ENCODE measurements around the gene COBLL1.

COBLL1 gene

DNA sequence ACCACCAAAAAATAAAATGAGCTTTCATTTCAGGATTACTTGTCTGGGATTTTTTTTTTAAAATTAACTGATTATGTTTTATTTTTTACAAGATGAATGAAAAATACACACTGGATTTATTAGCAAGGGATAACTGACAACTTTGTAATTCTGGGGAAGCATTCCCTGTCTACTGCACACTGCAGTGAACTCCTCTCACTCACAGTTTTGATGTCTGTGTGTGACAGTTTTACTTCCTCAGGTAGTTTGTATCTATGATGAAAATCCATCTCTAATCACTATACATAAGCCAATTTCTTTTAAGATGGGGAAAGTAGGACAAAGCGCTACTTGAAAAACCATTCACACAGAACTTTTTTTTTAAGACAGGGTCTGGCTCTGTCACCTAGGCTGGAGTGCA, 94.5 kb downstream of the COBLL1 start:
- no peak for TF ChIP-seq EGR1 (IDR thresholded peaks at IDR 0.05)
- TF ChIP-seq, protein P1, sequence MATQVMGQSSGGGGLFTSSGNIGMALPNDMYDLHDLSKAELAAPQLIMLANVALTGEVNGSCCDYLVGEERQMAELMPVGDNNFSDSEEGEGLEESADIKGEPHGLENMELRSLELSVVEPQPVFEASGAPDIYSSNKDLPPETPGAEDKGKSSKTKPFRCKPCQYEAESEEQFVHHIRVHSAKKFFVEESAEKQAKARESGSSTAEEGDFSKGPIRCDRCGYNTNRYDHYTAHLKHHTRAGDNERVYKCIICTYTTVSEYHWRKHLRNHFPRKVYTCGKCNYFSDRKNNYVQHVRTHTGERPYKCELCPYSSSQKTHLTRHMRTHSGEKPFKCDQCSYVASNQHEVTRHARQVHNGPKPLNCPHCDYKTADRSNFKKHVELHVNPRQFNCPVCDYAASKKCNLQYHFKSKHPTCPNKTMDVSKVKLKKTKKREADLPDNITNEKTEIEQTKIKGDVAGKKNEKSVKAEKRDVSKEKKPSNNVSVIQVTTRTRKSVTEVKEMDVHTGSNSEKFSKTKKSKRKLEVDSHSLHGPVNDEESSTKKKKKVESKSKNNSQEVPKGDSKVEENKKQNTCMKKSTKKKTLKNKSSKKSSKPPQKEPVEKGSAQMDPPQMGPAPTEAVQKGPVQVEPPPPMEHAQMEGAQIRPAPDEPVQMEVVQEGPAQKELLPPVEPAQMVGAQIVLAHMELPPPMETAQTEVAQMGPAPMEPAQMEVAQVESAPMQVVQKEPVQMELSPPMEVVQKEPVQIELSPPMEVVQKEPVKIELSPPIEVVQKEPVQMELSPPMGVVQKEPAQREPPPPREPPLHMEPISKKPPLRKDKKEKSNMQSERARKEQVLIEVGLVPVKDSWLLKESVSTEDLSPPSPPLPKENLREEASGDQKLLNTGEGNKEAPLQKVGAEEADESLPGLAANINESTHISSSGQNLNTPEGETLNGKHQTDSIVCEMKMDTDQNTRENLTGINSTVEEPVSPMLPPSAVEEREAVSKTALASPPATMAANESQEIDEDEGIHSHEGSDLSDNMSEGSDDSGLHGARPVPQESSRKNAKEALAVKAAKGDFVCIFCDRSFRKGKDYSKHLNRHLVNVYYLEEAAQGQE (IDR thresholded peaks at IDR 0.05; ENCODE audit: low read depth): no peak
- no peak for TF ChIP-seq NFIC (IDR thresholded peaks at IDR 0.05)
- TF ChIP-seq RAD21 (IDR thresholded peaks at IDR 0.05; ENCODE audit: low read depth): no peak
- no peak for TF ChIP-seq YY1 (IDR thresholded peaks at IDR 0.05; ENCODE audit: low read depth)
- no peak for TF ChIP-seq TEAD4 (IDR thresholded peaks at IDR 0.05)
- no peak for TF ChIP-seq FOXM1 (IDR thresholded peaks at IDR 0.05; ENCODE audit: borderline replicate concordance, low read depth)
- TF ChIP-seq, protein P2, sequence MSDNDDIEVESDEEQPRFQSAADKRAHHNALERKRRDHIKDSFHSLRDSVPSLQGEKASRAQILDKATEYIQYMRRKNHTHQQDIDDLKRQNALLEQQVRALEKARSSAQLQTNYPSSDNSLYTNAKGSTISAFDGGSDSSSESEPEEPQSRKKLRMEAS (IDR thresholded peaks at IDR 0.05): no peak
- TF ChIP-seq CEBPB (IDR thresholded peaks at IDR 0.05): no peak

DNA sequence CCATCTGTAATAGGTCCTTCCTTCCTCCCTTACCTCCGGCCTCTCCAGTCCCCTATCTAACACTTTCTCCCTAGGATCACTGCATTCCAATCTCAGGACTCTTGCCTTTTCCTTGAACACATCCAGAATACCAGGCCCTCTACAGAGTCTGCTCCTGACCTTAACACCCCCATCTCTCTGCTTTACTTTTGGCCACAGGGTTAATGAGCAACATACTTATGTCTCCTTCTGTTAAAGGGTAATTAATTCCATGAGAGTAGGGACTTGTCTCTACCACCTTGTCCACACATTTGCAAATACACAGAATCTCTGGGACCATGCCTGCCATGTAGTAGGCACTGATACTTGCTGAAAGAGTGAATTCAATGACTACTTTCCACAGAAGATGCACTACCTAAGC, 94.9 kb downstream of the COBLL1 start:
- TF ChIP-seq TEAD4 (IDR thresholded peaks at IDR 0.05): no peak
- no peak for TF ChIP-seq RAD21 (IDR thresholded peaks at IDR 0.05; ENCODE audit: low read depth)
- TF ChIP-seq EGR1 (IDR thresholded peaks at IDR 0.05): no peak
- TF ChIP-seq CREB1 (IDR thresholded peaks at IDR 0.05; ENCODE audit: low read depth): no peak
- TF ChIP-seq, protein P1 (IDR thresholded peaks at IDR 0.05; ENCODE audit: low read depth): no peak
- TF ChIP-seq, protein P3, sequence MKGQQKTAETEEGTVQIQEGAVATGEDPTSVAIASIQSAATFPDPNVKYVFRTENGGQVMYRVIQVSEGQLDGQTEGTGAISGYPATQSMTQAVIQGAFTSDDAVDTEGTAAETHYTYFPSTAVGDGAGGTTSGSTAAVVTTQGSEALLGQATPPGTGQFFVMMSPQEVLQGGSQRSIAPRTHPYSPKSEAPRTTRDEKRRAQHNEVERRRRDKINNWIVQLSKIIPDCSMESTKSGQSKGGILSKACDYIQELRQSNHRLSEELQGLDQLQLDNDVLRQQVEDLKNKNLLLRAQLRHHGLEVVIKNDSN (IDR thresholded peaks at IDR 0.05): no peak
- no peak for TF ChIP-seq TAF1 (IDR thresholded peaks at IDR 0.05; ENCODE audit: low read depth)
- TF ChIP-seq ZBTB7A (IDR thresholded peaks at IDR 0.05; ENCODE audit: low read depth): no peak
- TF ChIP-seq NFIC (IDR thresholded peaks at IDR 0.05): no peak
- TF ChIP-seq, protein P2 (IDR thresholded peaks at IDR 0.05): no peak
- no peak for TF ChIP-seq EP300 (IDR thresholded peaks at IDR 0.05; ENCODE audit: borderline replicate concordance)
- no peak for TF ChIP-seq TCF12 (IDR thresholded peaks at IDR 0.05; ENCODE audit: low read depth)

DNA sequence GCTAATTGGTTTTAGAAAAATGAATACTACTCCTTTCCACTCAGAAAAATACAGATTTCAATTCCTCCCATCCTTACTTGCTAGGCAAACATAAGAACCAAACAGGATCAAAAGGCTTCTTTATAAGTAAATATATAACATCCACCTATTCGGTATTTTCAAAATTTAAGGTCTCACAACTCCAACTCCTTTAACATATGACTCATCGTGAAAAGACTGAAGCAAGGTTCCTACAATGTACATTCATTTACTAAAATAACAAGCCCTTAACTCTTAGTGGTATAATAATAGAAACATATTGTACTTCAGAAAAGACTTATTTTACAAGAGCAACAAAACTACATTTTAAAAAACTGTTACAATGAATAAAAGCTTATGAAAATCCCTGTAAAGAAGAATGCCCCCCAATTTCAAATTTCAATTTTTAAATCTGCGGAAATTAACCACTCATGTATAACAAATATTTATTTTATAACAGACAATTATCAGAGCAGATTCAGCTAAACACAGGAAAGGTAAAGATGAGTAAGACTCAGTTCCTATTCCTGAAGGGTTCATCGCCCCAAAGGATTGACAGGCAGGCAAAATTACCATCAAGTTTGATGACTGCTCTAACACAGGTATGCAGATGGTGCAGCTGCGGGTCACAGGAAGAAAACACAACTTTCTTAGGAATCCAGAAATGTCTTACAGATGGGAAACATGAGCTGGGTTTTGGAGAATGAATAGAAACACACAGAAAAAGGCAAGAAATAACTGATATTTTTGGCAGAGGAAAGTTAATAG, 96.4 kb downstream of the COBLL1 start:
- TF ChIP-seq, protein P2 (IDR thresholded peaks at IDR 0.05): no peak
- no peak for TF ChIP-seq RAD21 (IDR thresholded peaks at IDR 0.05; ENCODE audit: low read depth)
- no peak for TF ChIP-seq ZBTB7A (IDR thresholded peaks at IDR 0.05; ENCODE audit: low read depth)
- no peak for TF ChIP-seq TEAD4 (IDR thresholded peaks at IDR 0.05)
- TF ChIP-seq TCF12 (IDR thresholded peaks at IDR 0.05; ENCODE audit: low read depth): no peak
- TF ChIP-seq EGR1 (IDR thresholded peaks at IDR 0.05): no peak
- no peak for TF ChIP-seq NFIC (IDR thresholded peaks at IDR 0.05)
- TF ChIP-seq, protein P3 (IDR thresholded peaks at IDR 0.05): no peak
- TF ChIP-seq YY1 (IDR thresholded peaks at IDR 0.05; ENCODE audit: low read depth): no peak
- TF ChIP-seq EP300 (IDR thresholded peaks at IDR 0.05; ENCODE audit: borderline replicate concordance): no peak
- TF ChIP-seq TAF1 (IDR thresholded peaks at IDR 0.05; ENCODE audit: low read depth): no peak

DNA sequence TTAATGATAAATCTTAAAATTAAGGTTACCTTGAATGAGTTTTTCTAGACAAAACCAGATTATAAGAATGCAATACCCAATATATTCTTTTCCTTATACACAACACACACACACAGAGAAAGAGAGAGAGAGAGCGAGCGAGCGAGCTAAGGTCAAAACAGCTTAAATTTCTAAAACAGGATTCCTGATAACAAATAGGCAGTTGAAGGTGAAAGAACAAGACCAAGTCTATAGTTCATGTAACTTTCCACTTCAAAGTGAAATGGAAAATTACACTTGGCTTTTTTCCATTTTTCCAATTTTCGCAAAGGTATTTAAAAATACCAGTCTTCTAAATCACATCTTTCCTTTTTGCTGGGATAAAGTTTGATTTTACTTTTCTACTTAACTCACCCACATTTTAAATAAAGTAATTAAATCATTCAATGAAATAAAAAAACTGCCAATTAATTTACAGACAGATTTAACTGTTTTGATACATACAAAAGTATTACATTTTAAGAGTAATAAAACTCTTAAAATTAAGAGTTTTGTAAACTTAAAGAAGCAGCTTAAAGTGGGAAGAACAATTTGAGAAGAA, 98.8 kb downstream of the COBLL1 start:
- TF ChIP-seq, protein P1 (IDR thresholded peaks at IDR 0.05; ENCODE audit: low read depth): no peak
- TF ChIP-seq CEBPB (IDR thresholded peaks at IDR 0.05) (no peak), YY1 (IDR thresholded peaks at IDR 0.05; ENCODE audit: low read depth) (no peak)

Data from Ishikawa (cell line).